NCI-H69 (cell line): ENCODE results near the gene TYW1.
"Not testable (repeated sequence)": the region's sequence is repeated elsewhere in the genome, so short reads cannot be mapped to it uniquely, and the experiment has no call there.

Experiments
- DNase-seq: peaks from one replicate; lab custom pipeline; 2025; lab: John Stamatoyannopoulos, UW

The TYW1 gene

DNA sequence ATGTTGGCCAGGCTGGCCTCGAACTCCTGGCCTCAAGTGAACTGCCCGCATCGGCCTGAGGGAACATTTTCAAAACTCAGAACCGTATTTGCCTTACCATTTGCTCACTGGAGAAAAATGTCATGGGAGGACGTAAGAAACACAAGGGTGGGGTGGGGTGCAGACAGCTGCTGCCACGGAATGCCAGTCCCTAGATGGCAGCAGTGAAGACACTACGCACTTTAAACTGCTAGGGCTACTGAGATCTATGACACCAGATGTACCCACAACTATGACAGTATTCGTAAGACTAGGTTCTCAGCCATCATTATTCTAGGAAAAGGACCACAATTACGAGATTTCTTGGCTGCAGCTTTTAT lies 2.0 kb upstream of the TYW1 start:
- peak; percentile 67 for DNase-seq

DNA sequence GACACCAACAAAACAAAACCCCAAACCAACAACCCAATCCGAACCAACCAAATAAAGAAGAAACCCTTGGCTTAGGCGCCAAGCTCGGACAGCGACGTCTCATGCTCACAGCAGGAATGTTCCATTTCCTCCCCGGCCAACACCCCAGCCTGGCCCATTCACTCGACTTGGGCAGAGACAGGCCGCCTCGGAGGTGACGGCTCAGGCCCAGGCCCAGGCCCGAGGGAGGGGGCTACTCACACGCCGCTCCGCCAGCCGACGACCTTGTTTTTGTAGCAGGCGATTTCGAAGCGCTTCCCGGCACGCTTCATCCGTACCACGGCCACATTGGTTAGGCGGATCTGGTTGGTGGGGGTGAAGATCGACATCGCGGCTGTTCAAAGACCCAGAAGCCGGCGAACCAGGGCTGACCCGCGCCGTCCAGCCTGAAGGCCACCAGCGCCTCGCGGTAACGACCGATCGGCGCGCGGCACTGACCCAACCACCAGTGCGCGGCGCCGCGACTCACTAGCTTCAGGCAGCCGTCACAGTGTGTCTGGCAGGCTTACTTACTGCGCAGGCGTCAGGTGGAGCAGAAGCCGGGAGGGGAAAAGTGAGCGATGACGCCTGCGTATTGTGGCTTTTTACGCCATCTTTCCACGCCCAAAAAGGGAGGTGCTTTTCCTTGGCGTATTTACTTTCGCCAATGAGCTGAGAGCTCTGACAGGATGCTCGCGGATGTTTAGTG lies 1.4 kb upstream of the TYW1 start, which contains the start of gene SBDS:
SBDS (minus strand) TSS at position 537 of the 727 bp plus-strand sequence; CDS start at position 368, 169 bp downstream.
- peak; percentile 99 for DNase-seq

DNA sequence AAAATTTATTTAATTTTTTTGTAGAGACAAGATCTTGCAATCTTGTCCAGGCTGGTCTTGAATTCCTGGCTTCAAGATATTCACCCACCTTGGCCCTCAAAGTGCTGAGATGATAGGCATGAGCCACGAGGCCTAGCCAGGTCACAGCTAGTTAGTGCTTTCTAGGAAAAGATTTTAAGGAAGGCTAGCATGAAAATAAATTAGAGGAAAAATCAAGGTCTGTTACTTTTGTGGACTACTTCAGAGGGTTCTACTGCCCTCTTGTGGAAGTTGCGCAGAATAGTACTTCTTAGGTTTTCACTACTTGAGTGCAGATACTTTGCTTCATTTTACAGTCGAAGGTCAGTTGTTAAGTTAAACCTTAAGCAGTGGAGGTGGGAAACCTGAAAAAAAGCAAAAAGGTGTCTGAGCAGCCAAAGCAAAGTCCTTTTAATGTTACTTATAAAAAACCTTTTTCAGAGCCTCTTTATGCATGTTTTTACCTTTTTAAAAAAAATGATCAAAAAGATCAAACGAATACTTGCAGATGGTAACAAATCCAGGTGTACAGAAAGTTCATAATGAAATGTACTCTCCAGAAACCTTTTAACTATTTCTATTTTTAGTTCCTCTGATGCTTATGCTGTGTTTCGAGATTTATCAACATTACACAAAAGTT lies 4.1 kb downstream of the TYW1 start:
- DNase-seq, result peak; percentile 35

DNA sequence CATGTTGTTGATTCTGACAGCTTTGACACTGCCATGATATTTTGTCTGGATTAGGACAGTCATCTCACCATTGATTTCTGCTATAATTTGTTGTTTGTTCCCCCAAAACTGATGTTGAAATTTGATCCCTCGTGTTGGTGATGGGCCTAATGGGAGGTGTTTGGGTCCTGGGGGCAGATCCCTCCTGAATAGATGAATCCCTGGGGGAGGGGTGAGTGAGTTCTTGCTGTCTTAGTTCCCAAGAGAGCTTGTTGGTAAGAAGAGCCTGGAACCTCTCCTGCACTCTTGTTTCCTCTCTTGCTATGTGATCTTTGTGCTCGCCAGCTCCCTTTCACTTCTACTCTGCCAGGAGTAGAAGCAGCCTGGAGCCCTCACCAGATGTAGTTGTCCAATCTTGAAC lies 7.5 kb downstream of the TYW1 start:
- DNase-seq, result not testable (repeated sequence)

DNA sequence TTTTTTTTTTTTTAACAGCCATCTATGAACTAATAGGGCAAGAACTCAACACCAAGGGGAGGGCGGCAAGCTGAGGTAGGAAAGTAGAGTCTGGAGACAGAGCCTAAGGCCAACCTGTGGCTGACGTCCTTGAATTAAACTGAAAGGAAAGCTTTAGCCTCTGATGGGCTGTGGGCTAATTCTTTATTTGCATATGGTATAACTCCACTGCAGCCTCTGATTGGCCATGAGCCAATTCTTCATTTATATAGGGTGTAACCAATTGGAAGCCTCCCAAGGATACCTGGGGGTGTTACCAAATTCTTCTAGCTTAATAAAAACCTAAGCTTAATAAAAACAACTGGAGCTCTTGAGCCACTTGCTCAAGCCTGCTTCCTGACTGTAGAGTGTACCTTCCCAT lies 10.3 kb downstream of the TYW1 start:
- peak; percentile 59 for DNase-seq

DNA sequence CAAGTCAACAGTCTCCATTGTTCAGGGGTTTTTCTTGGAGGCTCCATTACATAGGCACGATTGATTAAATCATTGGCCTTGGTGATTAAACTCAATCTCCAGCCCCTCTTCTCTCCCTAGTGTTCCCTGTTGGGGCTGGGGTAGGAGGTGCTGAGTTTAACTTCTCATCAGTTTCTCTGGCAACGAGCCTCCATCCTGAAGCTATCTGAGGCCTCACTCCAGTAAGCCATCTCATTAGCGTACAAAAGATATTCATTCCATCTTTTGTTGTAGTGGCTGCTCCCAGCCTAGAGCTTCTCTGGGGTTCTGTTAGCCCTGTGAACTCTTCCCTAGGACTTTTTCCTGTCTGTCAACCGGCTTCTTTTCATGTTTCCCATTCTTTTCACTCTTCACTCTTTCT lies 11.6 kb downstream of the TYW1 start:
- no peak for DNase-seq

DNA sequence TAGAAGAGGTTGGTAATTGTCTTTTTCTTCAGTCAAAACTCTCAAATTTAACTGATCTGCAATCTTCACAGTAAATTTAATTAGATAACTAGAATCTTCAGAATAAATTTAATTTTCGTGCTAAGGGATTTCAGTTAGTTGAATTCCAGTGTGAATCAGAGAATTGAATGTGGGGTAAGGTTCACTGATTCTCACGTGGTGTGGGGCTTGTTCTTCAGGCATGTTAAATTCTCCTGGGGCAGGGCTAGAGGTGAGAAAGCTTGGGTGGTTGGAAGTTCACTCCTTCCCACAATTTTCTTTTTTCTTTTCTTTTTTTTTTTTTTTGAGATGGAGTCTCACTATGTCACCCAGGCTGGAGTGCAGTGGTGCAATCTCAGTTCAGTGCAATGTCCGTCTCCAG lies 13.0 kb downstream of the TYW1 start:
- not testable (repeated sequence) for DNase-seq

DNA sequence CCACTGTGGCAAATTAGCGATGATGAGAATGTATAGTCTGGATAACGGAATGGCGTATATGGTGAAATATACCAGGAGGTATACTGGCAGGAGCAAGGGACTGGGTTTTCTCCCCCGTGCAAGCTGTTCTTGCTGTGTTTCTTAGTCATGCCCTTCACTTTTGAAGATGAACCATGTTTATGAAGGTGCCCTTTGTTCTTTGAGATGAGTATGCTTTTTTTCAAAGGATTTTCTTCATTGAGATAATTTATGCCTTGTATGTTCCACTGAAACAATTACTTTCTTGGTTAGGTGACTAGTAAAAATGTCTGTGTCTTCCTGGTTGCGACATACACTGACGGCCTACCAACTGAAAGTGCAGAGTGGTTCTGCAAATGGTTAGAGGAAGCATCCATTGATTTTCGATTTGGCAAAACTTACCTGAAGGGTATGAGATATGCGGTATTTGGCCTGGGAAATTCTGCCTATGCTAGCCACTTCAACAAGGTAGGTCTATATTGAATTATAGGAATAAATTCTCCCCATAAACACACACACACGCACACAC lies 17.5 kb downstream of the TYW1 start:
- DNase-seq, result not testable (repeated sequence)

DNA sequence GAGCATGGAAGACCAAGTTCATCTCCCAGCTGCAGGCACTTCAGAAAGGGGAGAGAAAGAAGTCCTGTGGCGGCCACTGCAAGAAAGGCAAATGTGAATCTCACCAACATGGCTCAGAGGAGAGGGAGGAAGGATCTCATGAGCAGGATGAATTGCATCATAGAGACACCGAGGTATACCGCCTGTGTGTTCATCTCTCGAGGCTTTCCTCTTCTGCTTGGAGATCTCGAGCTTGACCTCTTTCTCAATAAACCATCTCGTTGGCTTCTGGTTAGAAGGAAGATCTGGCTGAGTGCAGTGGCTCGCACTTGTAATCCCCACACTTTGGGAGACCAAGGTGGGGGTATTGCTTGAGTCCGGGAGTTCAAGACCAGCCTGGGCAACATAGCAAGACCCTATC lies 21.3 kb downstream of the TYW1 start:
- DNase-seq, result not testable (repeated sequence)

DNA sequence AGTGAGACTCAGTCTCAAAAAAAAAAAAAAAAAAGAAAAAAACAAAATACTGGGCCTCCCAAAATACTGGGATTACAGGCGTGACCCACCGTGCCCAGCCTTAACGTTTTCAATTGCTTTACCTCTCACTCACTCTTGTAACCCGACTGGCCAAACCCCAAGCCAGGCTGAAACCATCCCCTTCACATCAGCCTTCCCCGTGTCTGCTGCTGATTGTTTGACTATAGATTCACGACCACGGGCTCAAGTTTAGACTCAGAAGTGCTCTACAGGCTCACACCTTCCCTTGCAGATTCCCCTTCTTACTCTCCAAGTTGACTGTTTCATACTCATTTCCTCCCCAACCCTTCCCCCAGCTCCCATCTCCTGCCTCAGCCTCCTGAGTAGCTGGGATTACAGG lies 22.3 kb downstream of the TYW1 start:
- DNase-seq, result no peak

DNA sequence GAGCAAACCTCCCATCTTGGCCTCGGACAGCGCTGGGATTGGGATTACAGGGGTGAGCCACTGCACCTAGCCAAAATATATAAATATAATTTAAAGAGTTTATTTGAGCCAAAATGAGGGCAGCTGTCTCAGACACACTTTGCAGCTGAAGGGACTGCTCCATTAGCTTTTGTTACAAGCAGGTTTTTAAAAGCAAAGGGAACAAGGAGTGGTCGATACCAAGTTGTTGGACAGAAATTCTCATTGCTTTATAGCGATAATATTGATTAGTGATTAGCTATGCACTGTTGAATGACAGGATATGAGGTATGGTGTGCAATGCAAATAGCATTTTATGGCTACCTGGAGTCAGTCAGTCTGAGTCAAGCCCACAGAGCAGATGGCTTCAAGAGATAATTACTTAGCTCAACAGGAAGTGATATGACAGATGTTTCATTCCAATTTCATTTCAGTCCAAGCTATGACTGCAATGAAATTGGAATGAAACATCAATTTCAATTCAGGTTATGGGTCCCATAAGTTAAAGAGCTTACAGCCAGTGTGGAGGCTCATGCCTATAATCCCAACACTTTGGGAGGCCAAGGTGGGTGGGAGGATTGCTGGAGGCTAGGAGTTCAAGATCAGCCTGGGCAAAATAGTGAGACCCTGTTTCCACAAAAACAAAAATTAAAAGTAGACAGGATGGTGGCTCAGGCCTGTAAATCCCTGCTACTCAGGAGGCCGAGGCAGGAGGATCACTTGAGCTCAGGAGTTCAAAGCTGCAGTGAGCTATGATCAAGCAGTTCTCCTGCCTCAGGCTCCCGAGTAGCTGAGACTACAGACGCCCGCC lies 23.1 kb downstream of the TYW1 start:
- DNase-seq, result peak; percentile 95

DNA sequence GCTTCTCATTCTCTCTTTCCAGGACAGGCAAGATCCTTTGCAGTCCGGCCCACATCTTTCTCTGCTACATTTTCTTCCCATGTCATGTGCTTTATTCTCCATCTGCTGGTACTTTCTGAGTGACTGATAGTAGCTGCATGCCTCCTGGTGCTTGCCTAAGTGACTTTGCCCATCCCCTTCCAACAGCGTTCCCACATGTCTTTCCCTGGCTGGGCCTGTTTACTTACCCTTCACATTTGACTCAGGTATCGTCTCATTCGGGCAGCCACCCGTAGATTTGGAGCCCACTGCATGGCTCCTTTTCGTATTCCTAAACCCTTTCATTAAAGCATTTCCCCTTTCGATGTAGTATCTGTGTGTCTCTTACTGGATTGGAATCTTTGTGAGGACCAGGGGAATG lies 24.6 kb downstream of the TYW1 start:
- peak; percentile 15 for DNase-seq

DNA sequence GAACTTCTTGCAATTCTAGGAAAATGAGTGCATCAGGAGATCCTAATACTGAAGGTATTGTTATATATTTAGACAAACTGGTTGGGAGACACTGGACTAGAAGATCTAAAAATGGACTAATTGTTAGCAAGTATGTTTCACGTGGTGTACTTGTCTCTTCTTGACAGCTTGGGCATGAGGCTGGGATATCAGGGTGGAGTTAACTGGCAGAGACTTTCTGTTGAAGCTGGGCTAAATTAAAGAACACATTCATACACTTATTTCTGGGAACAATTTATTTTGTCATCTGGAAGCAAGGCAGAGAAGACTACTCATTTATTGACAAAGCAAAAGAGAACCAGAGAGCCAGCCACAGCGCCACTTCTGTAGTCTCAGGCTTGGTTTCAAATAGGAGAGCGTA lies 25.9 kb downstream of the TYW1 start:
- no peak for DNase-seq

DNA sequence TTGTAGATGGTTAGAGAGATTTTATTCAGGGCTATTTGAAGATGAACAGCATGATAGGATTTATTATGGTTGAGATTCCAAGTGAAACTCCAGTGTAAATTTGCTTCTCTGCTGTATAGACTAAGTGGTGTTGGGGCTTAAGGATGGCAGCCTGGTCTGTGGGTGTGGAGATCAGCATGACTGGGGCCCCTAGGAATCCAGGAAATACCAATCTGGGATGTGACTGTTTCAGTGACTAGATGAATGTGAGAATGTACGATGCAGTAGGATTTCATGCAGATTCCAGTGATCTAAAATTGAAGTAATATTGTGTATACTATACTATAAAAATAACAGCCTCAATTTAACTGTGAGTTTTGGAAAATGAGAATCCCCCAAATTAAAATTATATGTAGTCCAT lies 28.8 kb downstream of the TYW1 start:
- DNase-seq, result not testable (repeated sequence)

DNA sequence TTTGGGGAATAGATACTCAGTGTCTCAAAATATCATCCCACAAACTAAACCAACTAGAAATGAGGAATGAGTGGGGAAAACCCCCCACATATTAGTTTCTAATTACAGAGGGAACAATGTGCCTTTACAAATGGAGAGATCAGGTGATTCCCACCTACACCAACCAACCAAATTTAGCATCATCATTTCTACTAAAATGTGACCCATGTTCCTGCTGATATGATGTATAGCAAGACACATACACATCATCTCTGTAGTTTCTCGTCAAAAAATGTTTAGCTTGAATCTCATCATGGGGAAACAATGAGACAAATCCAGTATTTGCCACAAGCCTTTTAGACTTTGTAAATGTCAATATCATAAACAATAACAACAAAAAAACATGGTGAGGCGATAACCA lies 35.1 kb downstream of the TYW1 start:
- DNase-seq, result not testable (repeated sequence)

DNA sequence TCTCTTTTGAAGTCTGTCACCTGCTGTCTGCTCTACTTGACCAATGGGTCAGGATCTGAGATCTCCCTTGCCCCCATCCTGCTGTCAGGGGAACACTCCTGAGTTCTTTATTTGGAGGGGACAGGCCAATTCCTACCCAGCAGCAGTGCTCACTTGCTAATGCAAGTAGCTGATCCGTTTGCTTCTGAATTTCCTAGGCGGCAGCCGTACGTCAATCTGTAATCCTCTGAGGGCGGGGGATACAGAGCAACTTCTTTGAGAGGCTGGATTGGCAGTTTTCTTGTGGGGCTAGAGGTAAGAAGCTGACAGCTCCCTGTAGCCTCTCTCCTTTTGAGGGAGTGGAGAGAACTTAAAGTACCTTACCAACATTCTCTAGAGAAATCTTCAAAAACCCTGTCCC lies 36.6 kb downstream of the TYW1 start:
- no peak for DNase-seq

DNA sequence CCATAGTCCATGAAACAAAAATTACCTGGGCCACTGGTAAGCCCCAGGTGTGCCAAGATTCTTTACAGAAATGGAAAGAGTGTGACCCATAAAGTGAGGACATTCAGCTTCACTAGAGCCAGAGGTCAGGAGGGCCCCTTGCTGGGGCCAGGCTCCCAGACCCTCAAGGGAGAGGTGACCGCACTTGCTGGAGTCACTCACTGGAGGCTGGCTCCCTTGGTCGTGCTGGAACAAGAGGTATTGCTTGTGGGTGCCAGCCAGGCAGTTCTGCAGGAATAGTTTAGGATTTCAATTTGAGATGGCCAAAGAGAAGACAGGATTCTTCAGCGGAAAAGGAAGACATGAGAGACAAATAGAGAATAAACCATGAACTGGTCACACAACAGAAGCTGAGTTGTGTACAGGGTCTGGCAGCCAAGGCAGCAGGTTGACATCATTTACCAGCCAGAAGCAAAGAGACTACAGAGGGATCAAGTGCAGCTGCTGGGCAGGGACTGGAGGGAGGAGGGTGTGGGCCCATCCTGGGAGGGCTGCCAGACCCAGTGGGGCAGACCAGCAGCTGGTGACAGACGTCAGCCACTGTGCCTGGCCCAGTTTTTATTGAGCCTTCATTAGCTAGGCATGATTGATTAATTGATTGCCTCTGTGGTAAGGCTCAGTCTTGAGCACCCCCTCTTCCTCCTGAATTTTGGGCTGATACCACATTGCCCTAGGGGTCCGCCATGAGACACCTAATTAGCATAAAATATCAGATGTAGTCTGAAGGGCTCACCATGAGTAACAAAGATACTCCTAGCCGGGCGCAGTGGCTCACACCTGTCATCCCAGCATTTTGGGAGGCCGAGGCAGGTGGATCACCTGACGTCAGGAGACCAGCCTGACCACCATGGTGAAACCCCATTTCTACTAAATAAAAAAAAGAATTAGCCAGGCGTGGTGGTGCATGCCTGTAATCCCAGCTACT lies 40.1 kb downstream of the TYW1 start:
- DNase-seq, result peak; percentile 29

DNA sequence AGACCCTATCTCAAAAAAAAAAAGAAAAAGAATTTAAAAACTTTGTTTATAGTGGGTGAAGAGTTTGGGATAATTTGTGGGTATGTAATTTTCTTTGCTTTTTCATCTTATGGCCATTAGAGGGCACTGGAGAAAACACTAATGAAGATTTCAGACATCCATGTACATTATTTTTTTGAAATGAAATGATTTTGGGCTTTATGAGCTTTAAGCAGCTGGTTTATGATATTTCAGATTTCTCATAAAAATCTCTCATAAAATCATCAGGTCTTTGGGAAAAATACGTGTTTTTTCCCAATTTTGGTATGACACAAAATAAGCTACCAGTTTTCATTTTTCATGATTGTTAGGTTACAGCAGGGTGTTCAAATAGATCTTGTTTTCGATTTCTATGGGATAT lies 44.2 kb downstream of the TYW1 start:
- not testable (repeated sequence) for DNase-seq

DNA sequence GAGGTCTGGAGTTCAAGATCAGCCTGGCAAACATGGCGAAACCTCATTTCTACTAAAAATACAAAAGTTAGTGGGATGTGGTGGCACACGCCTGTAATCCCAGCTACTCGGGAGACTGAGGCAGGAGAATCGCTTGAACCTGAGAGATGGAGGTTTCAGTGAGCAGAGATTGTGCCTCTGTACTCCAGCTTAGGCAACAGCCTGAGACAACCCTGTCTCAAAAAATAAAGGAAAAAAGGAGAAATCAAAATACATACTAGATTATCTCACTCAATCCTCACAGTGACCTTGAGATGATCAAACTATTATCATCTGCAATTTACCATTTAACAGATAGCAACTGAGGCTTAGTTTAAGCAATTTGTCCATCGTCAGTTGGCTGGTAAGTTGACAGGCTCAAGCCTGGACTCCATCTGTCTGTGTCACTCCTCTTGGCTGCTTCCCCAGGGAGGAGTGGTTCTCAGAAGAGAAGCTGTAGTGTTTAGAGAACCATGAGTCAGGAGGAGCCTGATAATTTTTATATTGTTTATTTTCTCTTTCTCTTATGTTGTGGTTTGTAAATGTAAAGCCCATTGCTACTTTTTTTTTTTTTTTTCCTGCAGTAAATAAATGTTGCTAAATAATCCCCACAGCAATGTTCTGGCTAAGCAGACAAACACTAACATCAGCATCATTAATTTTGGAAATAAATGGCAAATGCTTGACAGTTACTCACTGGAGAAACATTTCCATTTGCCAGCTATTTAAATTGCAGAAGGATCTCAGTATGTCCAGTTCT lies 46.3 kb downstream of the TYW1 start:
- DNase-seq, result peak; percentile 46

DNA sequence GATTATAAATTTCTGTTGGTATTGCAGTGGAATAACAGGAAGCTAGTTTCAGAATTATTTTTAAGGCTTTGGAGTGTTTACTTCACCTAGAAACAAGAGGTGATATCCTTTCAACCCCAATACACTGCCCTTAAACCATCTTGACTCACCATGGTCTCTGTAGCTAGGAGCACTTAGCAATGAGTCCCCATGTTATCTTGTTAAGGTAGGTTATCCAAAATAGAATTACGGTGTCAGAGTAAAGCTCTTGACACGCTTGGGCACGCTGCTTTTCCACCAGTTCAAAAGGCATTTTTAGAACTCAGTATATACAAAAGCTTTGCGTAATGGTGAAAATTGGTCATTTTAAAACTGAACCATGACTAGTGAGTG lies 46.9 kb downstream of the TYW1 start:
- not testable (repeated sequence) for DNase-seq
